Neural cell (in vitro differentiated cells): Measurements from ENCODE around the gene TMEM151A.

ENCODE experiments used
- EP300 ChIP-seq: fragments of 450-650 bp; conservative IDR thresholded peaks from 2 replicates; pipeline ENCODE4 v1.6.1; 2014; ENCODE audit warnings: antibody characterized with exemption, mild to moderate bottlenecking, moderate library complexity; ENCODE audit not compliant: poor library complexity, severe bottlenecking
- EZH2 ChIP-seq: fragments of 200-600, 300-800 bp; shearing (Covaris generic), sonication (generic); IDR thresholded peaks from 2 replicates; pipeline ENCODE4 v1.6.1; 2014; ENCODE audit warnings: antibody characterized with exemption, low read length, borderline replicate concordance, mild to moderate bottlenecking; ENCODE audit not compliant: insufficient read depth, poor library complexity, severe bottlenecking
- MXI1 ChIP-seq: fragments of 450-650 bp; conservative IDR thresholded peaks from 2 replicates; pipeline ENCODE4 v1.6.1; 2014; ENCODE audit warnings: antibody characterized with exemption, mild to moderate bottlenecking; ENCODE audit not compliant: poor library complexity, severe bottlenecking
- POLR2AphosphoS5 ChIP-seq: IDR thresholded peaks from 2 replicates; pipeline ENCODE4 v1.6.1; 2012
- RAD21 ChIP-seq: fragments of 450-650 bp; conservative IDR thresholded peaks from 2 replicates; pipeline ENCODE4 v1.6.1; 2014; ENCODE audit warnings: antibody characterized with exemption, mild to moderate bottlenecking, moderate library complexity
- TAF1 ChIP-seq: IDR thresholded peaks from 2 replicates; pipeline ENCODE4 v1.6.1; 2012; ENCODE audit warnings: low read depth
- TF ChIP-seq, protein P1 (sequence below): fragments of 450-650 bp; IDR thresholded peaks from 2 replicates; pipeline ENCODE4 v1.5.1; 2014; ENCODE audit warnings: antibody characterized with exemption, mild to moderate bottlenecking, moderate library complexity; ENCODE audit not compliant: poor library complexity, severe bottlenecking

DNA sequence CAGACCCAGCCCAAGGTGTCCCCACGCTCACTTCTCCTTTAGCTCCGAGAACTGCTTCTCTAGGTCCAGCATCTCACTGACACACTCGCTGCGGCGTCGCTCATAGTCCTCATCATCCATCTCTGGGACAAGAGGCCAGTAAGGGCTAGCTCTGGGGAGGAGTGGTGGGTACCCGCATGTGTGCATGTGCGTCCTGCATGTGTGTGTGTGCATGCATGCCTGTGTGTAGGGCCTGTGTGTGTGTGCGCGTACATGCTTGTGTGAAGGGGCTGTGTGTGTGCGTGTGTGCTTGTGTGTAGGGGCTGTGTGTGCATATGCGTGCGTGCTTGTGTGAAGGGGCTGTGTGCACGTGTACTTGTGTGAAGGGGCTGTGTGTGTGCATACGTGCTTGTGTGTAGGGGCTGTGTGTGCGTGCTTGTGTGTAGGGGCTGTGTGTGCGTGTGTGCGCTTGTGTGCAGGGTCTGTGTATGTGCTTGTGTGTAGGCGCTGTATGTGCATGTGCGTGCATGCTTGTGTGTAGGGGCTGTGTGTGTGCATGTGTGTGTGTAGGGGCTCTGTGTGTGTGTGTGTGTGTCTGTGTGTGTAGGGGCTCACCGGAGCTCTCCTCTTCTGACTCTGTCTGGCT, 49.9 kb downstream of the TMEM151A start:
- TF ChIP-seq EP300 (no peak), TAF1 (no peak), EZH2 (no peak), POLR2AphosphoS5 (no peak), MXI1 (no peak), RAD21 (no peak)
- TF ChIP-seq, protein P1, sequence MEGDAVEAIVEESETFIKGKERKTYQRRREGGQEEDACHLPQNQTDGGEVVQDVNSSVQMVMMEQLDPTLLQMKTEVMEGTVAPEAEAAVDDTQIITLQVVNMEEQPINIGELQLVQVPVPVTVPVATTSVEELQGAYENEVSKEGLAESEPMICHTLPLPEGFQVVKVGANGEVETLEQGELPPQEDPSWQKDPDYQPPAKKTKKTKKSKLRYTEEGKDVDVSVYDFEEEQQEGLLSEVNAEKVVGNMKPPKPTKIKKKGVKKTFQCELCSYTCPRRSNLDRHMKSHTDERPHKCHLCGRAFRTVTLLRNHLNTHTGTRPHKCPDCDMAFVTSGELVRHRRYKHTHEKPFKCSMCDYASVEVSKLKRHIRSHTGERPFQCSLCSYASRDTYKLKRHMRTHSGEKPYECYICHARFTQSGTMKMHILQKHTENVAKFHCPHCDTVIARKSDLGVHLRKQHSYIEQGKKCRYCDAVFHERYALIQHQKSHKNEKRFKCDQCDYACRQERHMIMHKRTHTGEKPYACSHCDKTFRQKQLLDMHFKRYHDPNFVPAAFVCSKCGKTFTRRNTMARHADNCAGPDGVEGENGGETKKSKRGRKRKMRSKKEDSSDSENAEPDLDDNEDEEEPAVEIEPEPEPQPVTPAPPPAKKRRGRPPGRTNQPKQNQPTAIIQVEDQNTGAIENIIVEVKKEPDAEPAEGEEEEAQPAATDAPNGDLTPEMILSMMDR, result no peak
